Naive thymus-derived CD4-positive, alpha-beta T cell (primary cell): ENCODE results near the gene PLEKHM3. TPM values are rescaled to one million over a fixed set of nuclear protein-coding genes. Genes with fewer than 3 reads are reported as not detected.

Experiments used
- ATAC-seq: fragments of 150-1000 bp; cut with Tn5 transposase; 2 replicates; pipeline ENCODE4 v1.10.0; 2021; ENCODE audit warnings: mild to moderate bottlenecking, moderate library complexity
- CTCF ChIA-PET: fragments of 350-600 bp; sonication (Branson Sonifier 250); formaldehyde crosslinking; loops from one replicate; lab custom pipeline; 2021; ENCODE audit warnings: antibody characterized with exemption; lab: Charles Lee
- POLR2A ChIA-PET: fragments of 350-600 bp; sonication (Branson Sonifier 250); formaldehyde crosslinking; loops from one replicate; lab custom pipeline; 2021; ENCODE audit warnings: antibody characterized with exemption, inconsistent platforms; lab: Charles Lee
- DNase-seq, 9 donors: peaks; one replicate each; pipeline versions ENCODE4 v3.0.0 to v3.0.0-alpha.2; 2020 to 2022; ENCODE audit warnings: mixed read lengths in 1 of 9
- H3K27ac ChIP-seq: one replicate; pipeline ENCODE4 v1.7.0; 2013; ENCODE audit warnings: mild to moderate bottlenecking, low read depth, low read length, moderate library complexity
- H3K27me3 ChIP-seq, 2 donors: one replicate each; pipeline ENCODE4 v1.7.0; 2013; ENCODE audit warnings: low read length in 2 of 2, mild to moderate bottlenecking in 2 of 2, moderate library complexity in 2 of 2; ENCODE audit not compliant: control insufficient read depth in 2 of 2, insufficient read depth in 2 of 2
- H3K36me3 ChIP-seq, 3 experiments: 1 replicate in 2 of 3; 2 replicates in 1 of 3; pipeline ENCODE4 v1.7.0; 2013; ENCODE audit warnings: low read length in 3 of 3, mild to moderate bottlenecking in 3 of 3, moderate library complexity in 1 of 3; ENCODE audit not compliant: insufficient read depth in 3 of 3, control insufficient read depth in 2 of 3
- H3K4me1 ChIP-seq, 2 donors: one replicate each; pipeline ENCODE4 v1.7.0; 2013; ENCODE audit warnings: low read length in 2 of 2, mild to moderate bottlenecking in 2 of 2, moderate library complexity in 1 of 2; ENCODE audit not compliant: control insufficient read depth in 2 of 2, insufficient read depth in 2 of 2
- H3K4me3 ChIP-seq: 2 replicates; pipeline ENCODE4 v1.7.0; 2013; ENCODE audit warnings: mild to moderate bottlenecking, low read length
- H3K9me3 ChIP-seq, 3 experiments: 1 replicate in 2 of 3; 2 replicates in 1 of 3; pipeline ENCODE4 v1.7.0; 2013; ENCODE audit warnings: low read length in 3 of 3; ENCODE audit not compliant: control insufficient read depth in 2 of 3
- H3K27ac Mint-ChIP-seq, 9 donors: one replicate each; pipeline ENCODE4 v1.8.0; 2020 to 2022; ENCODE audit warnings: mixed read lengths in 9 of 9, mild to moderate bottlenecking in 8 of 9, moderate library complexity in 5 of 9, inconsistent platforms in 2 of 9
- H3K27me3 Mint-ChIP-seq, 5 donors: one replicate each; pipeline ENCODE4 v1.8.0; 2021 to 2022; ENCODE audit warnings: mixed read lengths in 5 of 5, mild to moderate bottlenecking in 1 of 5
- H3K36me3 Mint-ChIP-seq, 5 donors: one replicate each; pipeline ENCODE4 v1.8.0; 2020 to 2022; ENCODE audit warnings: mixed read lengths in 5 of 5, mild to moderate bottlenecking in 3 of 5, inconsistent platforms in 1 of 5
- H3K4me1 Mint-ChIP-seq, 7 donors: one replicate each; pipeline ENCODE4 v1.8.0; 2020 to 2022; ENCODE audit warnings: mixed read lengths in 7 of 7, mild to moderate bottlenecking in 3 of 7, inconsistent platforms in 1 of 7
- H3K4me3 Mint-ChIP-seq, 10 donors: one replicate each; pipeline ENCODE4 v1.8.0; 2020 to 2022; ENCODE audit warnings: mild to moderate bottlenecking in 10 of 10, mixed read lengths in 10 of 10, moderate library complexity in 6 of 10, inconsistent platforms in 2 of 10
- H3K9me3 Mint-ChIP-seq, 11 donors: one replicate each; pipeline ENCODE4 v1.8.0; 2020 to 2022; ENCODE audit warnings: mixed read lengths in 11 of 11, mild to moderate bottlenecking in 4 of 11, inconsistent platforms in 1 of 11, moderate library complexity in 1 of 11
- intact Hi-C, 2 donors: fragments of 100-400 bp; cut with micrococcal nuclease; formaldehyde crosslinking; loops; one replicate each; pipeline ENCODE4 v1.15.1; 2023
- polyA plus RNA-seq, 2 donors: library from polyadenylated mRNA; unstranded; fragments of 300-500 nt; fragmentation: Illumina TruSeq; gene quantifications; one replicate each; pipeline ENCODE4 v1.2.3, GENCODE V29; 2021
- total RNA-seq, 6 experiments: library from RNA in 5 of 6; stranded (reverse) in 5 of 6; gene quantifications; 1 replicate in 5 of 6; 2 replicates in 1 of 6; pipeline ENCODE4 v1.2.3 and lab custom pipeline; 2021 to 2026

The PLEKHM3 gene
- total and polyA plus RNA-seq, 7 experiments from 2014 or later: 3.8 to 19.4 (median 13.8) TPM

DNA sequence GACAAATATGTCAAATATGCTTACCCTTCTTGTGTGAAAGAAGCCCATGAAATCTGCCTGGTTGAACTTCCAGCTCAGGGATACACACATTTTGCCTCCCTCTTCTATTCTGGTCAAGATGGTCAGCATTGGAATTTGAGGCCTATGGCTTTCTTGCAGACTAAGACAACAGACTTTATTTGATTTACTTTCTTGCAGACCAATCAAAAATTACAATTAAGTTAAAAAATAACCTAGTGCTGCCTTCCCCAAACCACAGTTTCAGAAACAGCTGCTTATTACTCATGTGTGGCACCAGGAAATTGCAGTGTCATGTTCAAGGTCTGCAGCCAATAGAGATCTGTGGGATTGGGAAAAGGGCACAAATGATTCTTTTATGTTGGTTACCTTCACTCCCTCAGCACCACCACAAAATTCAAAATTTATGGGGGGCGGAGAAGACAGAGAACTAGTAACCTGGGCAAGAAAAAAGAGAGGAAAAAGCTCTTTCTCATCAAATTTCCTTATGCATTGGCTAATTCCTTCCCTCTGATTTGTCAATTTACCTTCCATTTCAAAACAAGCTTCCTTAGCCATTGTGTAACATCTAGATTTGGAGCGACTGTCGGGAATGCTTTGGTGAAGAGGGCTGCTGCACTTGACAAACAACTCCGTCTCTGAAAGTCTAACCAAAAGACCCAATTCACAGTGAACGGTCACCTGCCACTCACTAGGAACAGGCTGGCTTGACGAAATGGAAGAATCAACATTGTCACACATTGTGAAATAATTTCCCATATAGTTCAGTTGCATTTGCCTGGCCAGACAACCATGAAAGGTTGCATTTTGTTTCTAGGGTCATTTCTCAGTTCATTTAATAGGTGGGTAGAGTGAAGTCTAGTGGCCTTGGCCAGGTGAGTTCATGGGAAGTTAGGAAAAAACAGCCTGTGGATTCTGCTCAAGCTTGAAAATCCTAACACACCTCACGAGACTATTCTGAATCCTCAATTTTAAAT, 155.2 kb downstream of the PLEKHM3 start:
- Histone ChIP-seq H3K4me3 (no peak overlapping the region), H3K9me3 (no peaks in the 10 kb centered on the region), H3K27ac (no peak overlapping the region), H3K4me1 (no peaks in the 10 kb centered on the region), H3K27me3 (no peaks in the 10 kb centered on the region), H3K36me3 (no peaks in the 10 kb centered on the region)
- Mint-ChIP-seq H3K27ac (no peak overlapping the region), H3K36me3 (peaks cover 0 to 16% (median 4%) of the 10 kb centered on the region in 5 donors), H3K9me3 (no peaks in the 10 kb centered on the region), H3K4me1 (peaks cover 0 to 2% (median 0%) of the 10 kb centered on the region in 7 donors), H3K27me3 (no peaks in the 10 kb centered on the region), H3K4me3 (no peak overlapping the region)
- CTCF ChIA-PET: no interaction called here
- POLR2A ChIA-PET: no interaction called here
- DNase-seq: no peak
- ATAC-seq: peak; percentile 44
- intact Hi-C loops: no loop called here

DNA sequence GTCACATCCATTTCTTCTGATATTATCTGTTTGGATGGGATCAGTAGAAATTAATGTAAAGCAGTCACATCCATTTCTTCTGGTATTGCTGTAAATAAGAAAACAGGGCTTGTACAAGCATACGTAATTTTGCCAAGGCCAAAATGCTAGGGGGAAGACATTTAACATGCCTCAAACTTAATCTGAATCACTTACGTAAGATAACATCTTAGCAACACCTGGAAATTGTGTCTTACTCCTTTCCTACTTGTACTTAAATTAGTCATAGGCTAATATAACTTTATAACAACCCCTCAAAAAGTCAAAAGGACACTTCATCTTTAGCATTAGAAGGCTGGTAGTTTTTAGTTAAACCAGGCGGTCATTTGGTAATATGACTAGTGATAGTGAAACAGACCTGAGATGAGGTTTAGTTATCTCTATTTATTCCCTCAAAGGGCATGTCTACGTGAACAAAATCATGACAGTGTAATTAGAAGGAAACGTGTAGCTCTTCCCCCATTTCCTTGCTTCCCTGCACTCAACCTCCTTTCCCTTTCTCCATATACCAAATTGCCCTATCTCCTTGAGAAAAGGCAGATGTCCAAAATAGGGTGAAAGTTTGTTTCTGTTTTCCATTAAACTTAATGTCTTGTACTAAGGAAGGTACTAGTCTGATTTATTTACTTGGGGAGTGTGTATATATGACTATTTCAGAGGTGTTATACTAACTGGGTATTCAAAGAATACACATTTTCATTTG, 156.3 kb downstream of the PLEKHM3 start:
- peaks cover 0 to 2% (median 0%) of the 10 kb centered on the region in 7 donors for H3K4me1 Mint-ChIP-seq
- POLR2A ChIA-PET: no interaction called here
- H3K9me3 Mint-ChIP-seq: no peaks in the 10 kb centered on the region
- ATAC-seq (no peak), DNase-seq (no peak)
- intact Hi-C loops: no loop called here
- H3K4me3 ChIP-seq: no peak overlapping the region
- no peaks in the 10 kb centered on the region for H3K27me3 ChIP-seq
- CTCF ChIA-PET: interaction anchor here (0.6 kb wide), 1 partner anchor 11 kb away, joined by 4 read pairs; no protein-coding TSS in a partner anchor
- H3K36me3 ChIP-seq: no peaks in the 10 kb centered on the region
- no peaks in the 10 kb centered on the region for H3K27me3 Mint-ChIP-seq
- H3K4me1 ChIP-seq: no peaks in the 10 kb centered on the region
- no peak overlapping the region for H3K27ac Mint-ChIP-seq
- no peaks in the 10 kb centered on the region for H3K9me3 ChIP-seq
- peaks cover 0 to 16% (median 4%) of the 10 kb centered on the region in 5 donors for H3K36me3 Mint-ChIP-seq
- H3K4me3 Mint-ChIP-seq: no peak overlapping the region
- H3K27ac ChIP-seq: no peak overlapping the region

DNA sequence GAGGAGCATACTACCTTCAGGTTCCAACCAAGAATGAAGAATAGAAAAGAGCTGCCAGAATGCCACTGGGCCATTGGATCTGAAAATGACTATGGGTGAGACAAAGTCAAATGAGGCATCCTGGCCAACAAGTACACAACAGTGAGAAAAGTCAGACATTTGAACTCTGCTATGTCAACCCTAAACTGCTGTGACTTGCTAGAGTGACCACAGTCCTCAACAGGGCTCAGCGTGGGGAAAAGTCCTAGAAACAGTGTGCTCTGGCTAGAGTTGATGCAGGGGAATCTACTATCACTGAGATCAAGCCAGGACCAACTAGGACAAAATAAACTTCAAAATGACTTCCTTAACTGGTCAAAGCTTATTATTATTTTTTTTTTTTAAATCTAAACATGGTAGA, 157.4 kb downstream of the PLEKHM3 start:
- intact Hi-C loops: no loop called here
- H3K36me3 ChIP-seq: no peaks in the 10 kb centered on the region
- H3K9me3 ChIP-seq: no peaks in the 10 kb centered on the region
- no peaks in the 10 kb centered on the region for H3K4me1 ChIP-seq
- ChIA-PET CTCF (no interaction called here), POLR2A (no interaction called here)
- peaks cover 0 to 16% (median 3%) of the 10 kb centered on the region in 5 donors for H3K36me3 Mint-ChIP-seq
- no peaks in the 10 kb centered on the region for H3K9me3 Mint-ChIP-seq
- no peaks in the 10 kb centered on the region for H3K27me3 ChIP-seq
- no peak overlapping the region for H3K4me3 Mint-ChIP-seq
- H3K4me1 Mint-ChIP-seq: peaks cover 0 to 2% (median 0%) of the 10 kb centered on the region in 7 donors
- H3K27ac Mint-ChIP-seq: peak overlapping the region in 1 of 9 donors; percentile 46
- DNase-seq: no peak
- no peak overlapping the region for H3K4me3 ChIP-seq
- no peak for ATAC-seq
- H3K27me3 Mint-ChIP-seq: no peaks in the 10 kb centered on the region
- H3K27ac ChIP-seq: no peak overlapping the region

DNA sequence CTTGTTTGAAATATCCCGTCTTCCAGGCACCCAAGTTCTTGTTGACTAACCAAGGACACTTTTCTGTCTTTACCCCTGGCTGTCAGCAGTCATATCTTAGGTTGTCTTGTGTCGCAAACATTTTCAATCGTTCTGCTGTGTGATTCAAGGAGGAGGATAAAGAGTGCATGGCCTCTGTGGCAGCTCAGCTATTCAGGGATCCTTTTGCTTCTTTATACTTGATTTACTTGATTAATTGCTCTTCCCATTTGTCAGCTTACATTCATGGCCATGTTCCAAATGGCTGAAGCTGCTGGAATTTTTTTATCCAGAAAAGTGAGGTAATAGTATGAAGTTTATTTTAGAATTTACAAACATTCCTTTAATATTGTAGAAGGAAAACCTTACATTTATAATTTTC, 158.3 kb downstream of the PLEKHM3 start:
- POLR2A ChIA-PET: no interaction called here
- H3K4me1 Mint-ChIP-seq: peaks cover 0 to 2% (median 0%) of the 10 kb centered on the region in 7 donors
- CTCF ChIA-PET: no interaction called here

DNA sequence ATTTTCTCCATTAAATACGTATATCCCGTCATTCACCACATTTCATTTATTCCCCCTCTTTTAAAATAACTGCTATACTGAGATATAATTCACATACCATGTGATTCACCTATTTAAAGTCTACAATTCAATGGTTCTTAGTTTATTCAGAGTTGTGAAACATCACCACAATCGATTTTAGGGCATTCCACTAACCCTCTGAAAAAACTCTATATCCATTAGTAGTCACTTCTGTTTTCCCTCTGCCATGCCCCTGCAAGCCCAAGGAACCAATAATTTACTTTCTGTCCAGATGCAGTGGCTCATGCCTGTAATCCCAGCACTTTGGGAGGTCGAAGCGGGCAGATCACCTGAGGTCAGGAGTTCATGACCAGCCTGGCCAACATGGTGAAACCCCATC, 160.1 kb downstream of the PLEKHM3 start:
- H3K9me3 Mint-ChIP-seq: no peaks in the 10 kb centered on the region
- H3K4me1 ChIP-seq: no peaks in the 10 kb centered on the region
- ChIA-PET POLR2A (no interaction called here), CTCF (no interaction called here)
- H3K36me3 ChIP-seq: peaks cover 0 to 6% (median 0%) of the 10 kb centered on the region in 3 experiments
- H3K9me3 ChIP-seq: no peaks in the 10 kb centered on the region
- no peaks in the 10 kb centered on the region for H3K27me3 Mint-ChIP-seq
- H3K4me1 Mint-ChIP-seq: peaks cover 0 to 6% (median 0%) of the 10 kb centered on the region in 7 donors
- ATAC-seq (no peak), DNase-seq (no peak)
- H3K27me3 ChIP-seq: no peaks in the 10 kb centered on the region
- intact Hi-C loops: no loop called here
- H3K27ac ChIP-seq: no peak overlapping the region
- H3K36me3 Mint-ChIP-seq: peaks cover 0 to 28% (median 10%) of the 10 kb centered on the region in 5 donors
- no peak overlapping the region for H3K4me3 ChIP-seq
- no peak overlapping the region for H3K27ac Mint-ChIP-seq
- no peak overlapping the region for H3K4me3 Mint-ChIP-seq

More for the DNA sequence above, 158.3 kb downstream of the PLEKHM3 start:
- no peak overlapping the region for H3K4me3 ChIP-seq
- no peaks in the 10 kb centered on the region for H3K9me3 Mint-ChIP-seq
- H3K36me3 ChIP-seq: no peaks in the 10 kb centered on the region
- no peak overlapping the region for H3K27ac Mint-ChIP-seq
- H3K4me1 ChIP-seq: no peaks in the 10 kb centered on the region
- H3K36me3 Mint-ChIP-seq: peaks cover 0 to 16% (median 0%) of the 10 kb centered on the region in 5 donors
- no peaks in the 10 kb centered on the region for H3K27me3 ChIP-seq
- DNase-seq: no peak
- H3K4me3 Mint-ChIP-seq: no peak overlapping the region
- H3K27ac ChIP-seq: no peak overlapping the region
- H3K9me3 ChIP-seq: no peaks in the 10 kb centered on the region
- intact Hi-C loops: no loop called here
- ATAC-seq: no peak
- H3K27me3 Mint-ChIP-seq: no peaks in the 10 kb centered on the region

DNA sequence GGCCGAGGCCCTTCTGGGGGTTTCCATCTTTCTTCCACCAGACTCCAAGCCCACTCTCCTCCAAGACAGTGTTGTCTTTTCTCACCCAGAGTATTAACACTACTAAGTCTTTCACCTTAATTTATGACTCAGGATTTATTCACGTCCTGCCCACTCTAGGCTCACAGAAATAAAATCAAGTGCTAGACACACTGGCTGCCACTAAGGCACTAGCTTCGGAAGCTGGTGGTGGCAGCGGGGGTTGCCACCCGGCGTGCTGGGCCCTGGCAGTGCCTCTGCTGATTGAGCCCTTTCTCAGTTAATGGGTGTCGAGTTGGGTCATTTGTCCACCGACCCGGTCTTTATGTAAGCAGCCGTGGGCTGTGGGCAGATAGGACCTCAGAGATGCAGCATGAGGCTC, 162.0 kb downstream of the PLEKHM3 start:
- Mint-ChIP-seq H3K9me3 (no peaks in the 10 kb centered on the region), H3K27ac (no peak overlapping the region), H3K4me3 (no peak overlapping the region), H3K4me1 (peaks cover 0 to 8% (median 0%) of the 10 kb centered on the region in 7 donors), H3K27me3 (no peaks in the 10 kb centered on the region), H3K36me3 (peaks cover 0 to 32% (median 15%) of the 10 kb centered on the region in 5 donors)
- no peak for ATAC-seq
- DNase-seq: no peak
- peaks cover 0 to 6% (median 0%) of the 10 kb centered on the region in 3 experiments for H3K36me3 ChIP-seq
- intact Hi-C loops: no loop called here
- POLR2A ChIA-PET: no interaction called here
- H3K9me3 ChIP-seq: no peaks in the 10 kb centered on the region
- no peak overlapping the region for H3K27ac ChIP-seq
- no peaks in the 10 kb centered on the region for H3K27me3 ChIP-seq
- H3K4me1 ChIP-seq: no peaks in the 10 kb centered on the region
- CTCF ChIA-PET: no interaction called here
- H3K4me3 ChIP-seq: no peak overlapping the region
